Endothelial cell of umbilical vein (primary cell): Measurements from ENCODE around the gene MAP2K5. TPM values are rescaled to one million over a fixed set of nuclear protein-coding genes. Genes with fewer than 3 reads are reported as not detected.

Source experiments
- BruUV-seq: library from RNA; stranded (reverse); fragments of 400-500 nt; replicated peaks from 2 replicates; lab custom pipeline; 2021; lab: Mats Ljungman, UMichigan
- CTCF ChIA-PET: fragments of 300-600, 350-600 bp; sonication (Branson Sonifier 250); formaldehyde crosslinking; loops from one replicate; lab custom pipeline; 2021; ENCODE audit warnings: antibody characterized with exemption, inconsistent platforms; lab: Charles Lee
- POLR2A ChIA-PET: fragments of 300-600, 350-600 bp; sonication (Branson Sonifier 250); formaldehyde crosslinking; loops from one replicate; lab custom pipeline; 2021; ENCODE audit warnings: antibody characterized with exemption, inconsistent platforms; lab: Charles Lee
- DNase-seq: peaks from one replicate; pipeline ENCODE4 v3.0.0-alpha.2; 2011; ENCODE audit warnings: low read depth, low spot score
- FAIRE-seq: peaks from 2 replicates; lab custom pipeline; 2011; peaks lifted over from hg19 to GRCh38; lab: Jason Lieb, UNC
- H2AFZ ChIP-seq: 2 replicates; pipeline ENCODE4 v1.6.0; 2012; ENCODE audit warnings: low read depth, low read length, control low read depth, inconsistent platforms
- H3K27ac ChIP-seq: 2 replicates; pipeline ENCODE4 v1.5.1; 2011; ENCODE audit warnings: low read depth, mild to moderate bottlenecking, control low read depth, low read length, moderate library complexity; ENCODE audit not compliant: insufficient read depth
- H3K27me3 ChIP-seq, 2 experiments: 2 replicates each; pipeline versions ENCODE4 v1.6.0 to v1.6.1; 2011; ENCODE audit warnings: low read length in 2 of 2, mixed read lengths in 1 of 2; ENCODE audit not compliant: control insufficient read depth in 2 of 2, insufficient read depth in 2 of 2
- H3K36me3 ChIP-seq, 2 experiments: 2 replicates in 1 of 2; 3 replicates in 1 of 2; pipeline ENCODE4 v1.5.1; 2011; ENCODE audit warnings: low read length in 2 of 2, mild to moderate bottlenecking in 1 of 2, moderate library complexity in 1 of 2; ENCODE audit not compliant: control insufficient read depth in 2 of 2, insufficient read depth in 2 of 2; ENCODE audit errors: extremely low read depth in 1 of 2
- H3K4me1 ChIP-seq: 3 replicates; pipeline ENCODE4 v1.5.1; 2011; ENCODE audit warnings: mild to moderate bottlenecking, low read length; ENCODE audit not compliant: control insufficient read depth, insufficient read depth; ENCODE audit errors: extremely low read depth
- H3K4me2 ChIP-seq: 2 replicates; pipeline ENCODE4 v1.6.1; 2011; ENCODE audit warnings: low read length, control low read depth, mixed read lengths; ENCODE audit not compliant: insufficient read depth
- H3K4me3 ChIP-seq, 3 experiments: fragments of 200-600 bp in 1 of 3; sonication (generic), shearing (Covaris generic) in 1 of 3; replicated peaks in 1 of 3; 2 replicates each; pipeline ENCODE4 v1.5.1; 2011 to 2016; ENCODE audit warnings: control low read depth in 3 of 3, low read length in 3 of 3, mild to moderate bottlenecking in 2 of 3, inconsistent platforms in 1 of 3, low read depth in 1 of 3, moderate library complexity in 1 of 3; ENCODE audit not compliant: insufficient read depth in 1 of 3
- H3K79me2 ChIP-seq: 2 replicates; pipeline ENCODE4 v1.6.0; 2012; ENCODE audit warnings: low read length, inconsistent platforms; ENCODE audit not compliant: control insufficient read depth, insufficient read depth
- H3K9ac ChIP-seq: replicated peaks from 2 replicates; pipeline ENCODE3; 2011; ENCODE audit warnings: low read length, control low read depth; ENCODE audit not compliant: insufficient read depth; ENCODE audit errors: extremely low read depth
- H3K9me1 ChIP-seq: replicated peaks from 3 replicates; pipeline ENCODE4 v1.6.0; 2011; ENCODE audit warnings: mild to moderate bottlenecking, low read length; ENCODE audit not compliant: control insufficient read depth, insufficient read depth; ENCODE audit errors: extremely low read depth
- H3K9me3 ChIP-seq: replicated peaks from 2 replicates; pipeline ENCODE4 v1.5.1; 2012; ENCODE audit warnings: low read length, inconsistent platforms; ENCODE audit not compliant: control insufficient read depth, insufficient read depth
- H4K20me1 ChIP-seq: replicated peaks from 2 replicates; pipeline ENCODE3; 2011; ENCODE audit warnings: mild to moderate bottlenecking, low read length; ENCODE audit not compliant: control insufficient read depth, insufficient read depth; ENCODE audit errors: extremely low read depth
- CTCF ChIP-seq, 2 donors: IDR thresholded peaks; 1 replicate in 1 of 2; 2 replicates in 1 of 2; pipeline ENCODE4 v1.5.1; 2011; ENCODE audit warnings: low read length in 2 of 2, mild to moderate bottlenecking in 2 of 2, moderate library complexity in 2 of 2, control low read depth in 1 of 2, inconsistent platforms in 1 of 2, low read depth in 1 of 2; ENCODE audit not compliant: insufficient read depth in 1 of 2; ENCODE audit errors: extremely low read depth in 1 of 2
- GATA2 ChIP-seq: IDR thresholded peaks from 2 replicates; pipeline ENCODE4 v1.7.0; 2011; ENCODE audit warnings: low read depth, mild to moderate bottlenecking, moderate library complexity, mixed read lengths, low read length; ENCODE audit not compliant: insufficient read length, insufficient read depth
- MAX ChIP-seq: IDR thresholded peaks from 2 replicates; pipeline ENCODE4 v1.6.1; 2011; ENCODE audit not compliant: insufficient read depth, insufficient read length
- POLR2A ChIP-seq: IDR thresholded peaks from 2 replicates; pipeline ENCODE4 v1.6.1; 2012; ENCODE audit warnings: low read depth, mild to moderate bottlenecking, control low read depth, low read length
- dilution Hi-C: fragments of 300-500 bp; cut with MboI; formaldehyde crosslinking; loops from one replicate; pipeline ENCODE4 v1.15.0; 2019; ENCODE audit warnings: low sequenced_read_pairs; ENCODE audit not compliant: extremely low pct_ligation_motif_present
- intact Hi-C: fragments of 100-400 bp; cut with micrococcal nuclease; formaldehyde crosslinking; loops from one replicate; pipeline ENCODE4 v1.10.0; 2022
- polyA plus RNA-seq, 4 experiments: library from polyadenylated mRNA; depleted of rRNA in 3 of 4; stranded (reverse) in 3 of 4; unstranded in 1 of 4; fragments of >200 nt; gene quantifications; 2 replicates each; pipeline versions ENCODE4 v1.2.1 to v1.2.3, GENCODE V29; 2011 to 2012; ENCODE audit warnings: missing spikeins in 1 of 4
- total RNA-seq: library from RNA; stranded (reverse); gene quantifications from 2 replicates; pipeline ENCODE4 v1.2.3, GENCODE V29; 2021

MAP2K5 gene
- total and polyA plus RNA-seq, 2 donors (not counting 3 experiments of a cell fraction or from before 2014, with no cell fraction given) = 4.9 to 24.7 TPM

- H3K9me1 ChIP-seq = no peaks in the 10 kb centered on the region
- FAIRE-seq (no peak), DNase-seq (no peak)
- TF ChIP-seq CTCF (IDR thresholded peaks at IDR 0.05; ENCODE audit: extremely low read depth in 1 of 2, insufficient read depth in 1 of 2, low read depth in 1 of 2, low read length in 2 of 2) = no peak
- TF ChIP-seq GATA2 = no peak
- H3K36me3 ChIP-seq = no peaks in the 10 kb centered on the region
- H3K27me3 ChIP-seq = no peaks in the 10 kb centered on the region
- H2AFZ ChIP-seq = no peak overlapping the region
- no peak overlapping the region for H3K27ac ChIP-seq
- H4K20me1 ChIP-seq = no peaks in the 10 kb centered on the region
- no peak overlapping the region for H3K9ac ChIP-seq
- POLR2A ChIA-PET = no interaction called here
- peaks cover 7% of the 10 kb centered on the region for H3K4me1 ChIP-seq
- CTCF ChIA-PET = no interaction called here
- H3K9me3 ChIP-seq = no peaks in the 10 kb centered on the region
- BruUV-seq = no TSS peak
- dilution Hi-C loops = no loop called here
- H3K4me3 ChIP-seq = no peak overlapping the region
- no peak overlapping the region for H3K4me2 ChIP-seq
- no peaks in the 10 kb centered on the region for H3K79me2 ChIP-seq
- intact Hi-C loops = no loop called here
These were observed 37.7 kb upstream of the MAP2K5 start for GRCh38 chr15:67504796-67505195.

- intact Hi-C loops = no loop called here
- H3K36me3 ChIP-seq = no peaks in the 10 kb centered on the region
- BruUV-seq = no TSS peak
- H3K27ac ChIP-seq = no peak overlapping the region
- no peaks in the 10 kb centered on the region for H3K9me1 ChIP-seq
- FAIRE-seq (no peak), DNase-seq (no peak)
- TF ChIP-seq MAX (no peak), POLR2A (no peak)
- no peak overlapping the region for H2AFZ ChIP-seq
- H3K9me3 ChIP-seq = no peaks in the 10 kb centered on the region
- H3K4me2 ChIP-seq = no peak overlapping the region
- H4K20me1 ChIP-seq = no peaks in the 10 kb centered on the region
- H3K9ac ChIP-seq = no peak overlapping the region
- dilution Hi-C loops = no loop called here
- H3K4me3 ChIP-seq = no peak overlapping the region
- H3K4me1 ChIP-seq = peaks cover 7% of the 10 kb centered on the region
- H3K27me3 ChIP-seq = no peaks in the 10 kb centered on the region
- ChIA-PET POLR2A (no interaction called here), CTCF (no interaction called here)
- H3K79me2 ChIP-seq = no peaks in the 10 kb centered on the region
These were observed 36.6 kb upstream of the MAP2K5 start for GRCh38 chr15:67505675-67506572.
